ENCODE results near the gene INCENP.

The INCENP gene

DNA sequence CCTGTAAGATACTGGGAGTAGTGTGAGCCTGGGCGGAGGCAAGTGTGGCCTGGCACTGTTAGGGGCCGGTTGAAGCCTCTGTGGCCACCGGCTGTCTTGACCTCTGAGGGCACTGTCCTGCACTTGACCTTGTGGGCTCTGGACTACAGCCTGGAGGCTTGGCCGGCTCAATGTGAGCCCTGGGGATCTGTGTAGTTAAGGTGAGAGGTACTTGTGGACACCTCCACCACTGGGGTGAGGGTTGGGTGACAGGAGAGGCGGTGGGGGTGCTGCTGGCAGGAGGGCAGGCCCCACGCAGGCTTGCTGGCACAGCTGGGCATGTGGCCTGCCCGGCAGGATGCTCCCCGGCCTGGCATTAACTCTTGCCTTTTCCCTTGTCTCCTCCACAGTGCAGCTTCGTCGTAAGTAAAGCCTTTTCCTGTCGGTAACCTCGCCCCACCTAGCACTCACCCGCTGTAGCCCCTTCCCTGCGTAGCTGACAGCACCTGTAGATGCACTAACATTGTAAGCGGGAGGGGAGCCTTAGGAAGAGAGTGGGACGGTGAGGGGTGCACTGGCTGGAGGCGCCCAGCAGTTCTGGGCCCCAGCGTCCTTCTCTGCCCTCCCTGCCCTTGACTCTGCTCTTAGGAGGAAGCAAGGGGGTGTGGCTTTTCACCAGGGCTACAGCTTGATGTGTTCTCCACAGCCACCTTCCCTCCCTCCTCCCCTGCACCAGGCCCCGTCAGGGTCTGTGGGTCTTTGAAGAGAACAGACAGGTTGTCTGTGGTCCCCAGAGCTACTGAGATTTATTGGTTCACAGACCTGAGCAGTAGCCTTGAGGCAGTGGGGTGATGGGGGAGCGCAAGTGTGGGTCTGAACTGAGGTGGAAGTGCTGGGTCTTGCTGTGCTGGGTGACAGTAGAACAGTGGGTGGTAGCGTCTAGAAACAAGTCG lies 17.6 kb downstream of the INCENP start:
- Histone ChIP-seq H3K27me3 (ENCODE audit: control insufficient read depth, insufficient read depth, low read length) (no peaks in the 10 kb centered on the region), H3K4me3 (ENCODE audit: low read length) (no peak overlapping the region), H3K4me1 (ENCODE audit: control insufficient read depth, insufficient read depth, low read length) (no peaks in the 10 kb centered on the region), H3K27ac (ENCODE audit: low read length) (no peak overlapping the region), H3K9me3 (ENCODE audit: control insufficient read depth, insufficient read depth, low read length) (no peaks in the 10 kb centered on the region), H3K36me3 (ENCODE audit: control insufficient read depth, insufficient read depth, low read length) (peaks cover 66% of the 10 kb centered on the region)
- no peak for DNase-seq (ENCODE audit: low read depth, low spot score)
- WGBS (ENCODE audit: insufficient coverage, insufficient read length) = no CpG with 5 or more reads among the region's 22 CpGs

GRCh38 chr11:62142043-62142375 lies 18.2 kb downstream of the INCENP start:
- no peak for DNase-seq (ENCODE audit: low read depth, low spot score)
- WGBS (ENCODE audit: insufficient coverage, insufficient read length) = no CpG with 5 or more reads among the region's 4 CpGs
- Histone ChIP-seq H3K4me1 (ENCODE audit: control insufficient read depth, insufficient read depth, low read length) (no peaks in the 10 kb centered on the region), H3K27ac (ENCODE audit: low read length) (no peak overlapping the region), H3K4me3 (ENCODE audit: low read length) (no peak overlapping the region), H3K36me3 (ENCODE audit: control insufficient read depth, insufficient read depth, low read length) (peaks cover 72% of the 10 kb centered on the region), H3K9me3 (ENCODE audit: control insufficient read depth, insufficient read depth, low read length) (no peaks in the 10 kb centered on the region), H3K27me3 (ENCODE audit: control insufficient read depth, insufficient read depth, low read length) (no peaks in the 10 kb centered on the region)

DNA sequence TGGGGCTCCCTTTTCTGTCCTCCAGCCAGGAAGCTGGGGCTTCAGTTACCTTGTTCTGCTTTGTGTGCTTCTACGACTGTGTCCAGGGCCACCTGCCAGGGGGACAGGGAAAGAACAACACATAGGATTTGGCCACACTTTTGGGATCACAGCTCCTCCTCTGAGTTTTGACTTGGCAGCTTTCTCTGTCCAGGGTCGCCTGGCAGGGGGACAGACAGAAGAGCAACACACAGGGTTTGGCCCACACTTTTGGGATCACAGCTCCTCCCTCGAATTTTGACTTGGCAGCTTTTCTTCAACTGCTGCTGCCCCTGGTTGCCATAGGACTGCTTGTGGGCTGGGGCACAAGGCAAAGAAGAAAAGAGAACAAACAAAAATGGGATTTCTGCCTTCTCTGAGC lies 19.1 kb downstream of the INCENP start:
- Histone ChIP-seq H3K9me3 (ENCODE audit: control insufficient read depth, insufficient read depth, low read length) (no peaks in the 10 kb centered on the region), H3K4me3 (ENCODE audit: low read length) (no peak overlapping the region), H3K36me3 (ENCODE audit: control insufficient read depth, insufficient read depth, low read length) (peaks cover 78% of the 10 kb centered on the region), H3K27me3 (ENCODE audit: control insufficient read depth, insufficient read depth, low read length) (no peaks in the 10 kb centered on the region), H3K4me1 (ENCODE audit: control insufficient read depth, insufficient read depth, low read length) (no peaks in the 10 kb centered on the region), H3K27ac (ENCODE audit: low read length) (no peak overlapping the region)
- no peak for DNase-seq (ENCODE audit: low read depth, low spot score)
- no CpG with 5 or more reads among the region's 3 CpGs for WGBS (ENCODE audit: insufficient coverage, insufficient read length)

DNA sequence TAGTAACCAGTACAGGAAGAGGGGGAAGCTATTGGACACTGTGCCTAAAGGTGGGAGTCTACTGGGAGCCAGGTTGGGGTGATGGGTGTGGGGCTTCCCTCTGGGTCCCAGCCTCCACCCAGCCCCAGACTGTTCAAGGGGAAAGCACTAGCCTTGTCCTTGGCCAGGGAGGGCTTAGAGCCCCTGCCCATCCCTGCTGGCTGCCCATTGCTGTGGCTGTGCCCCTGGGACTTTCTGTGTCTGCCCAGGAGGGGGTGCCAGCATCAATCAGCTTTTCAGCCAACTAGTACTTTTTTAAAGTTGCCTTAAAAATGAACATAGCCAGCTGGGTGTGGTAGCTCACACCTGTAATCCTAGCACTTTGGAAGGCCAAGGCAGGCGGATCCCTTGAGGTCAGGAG lies 19.9 kb downstream of the INCENP start:
- no peak overlapping the region for H3K4me3 ChIP-seq (ENCODE audit: low read length)
- H3K4me1 ChIP-seq (ENCODE audit: control insufficient read depth, insufficient read depth, low read length) = no peaks in the 10 kb centered on the region
- no CpG with 5 or more reads among the region's 1 CpG for WGBS (ENCODE audit: insufficient coverage, insufficient read length)
- peaks cover 77% of the 10 kb centered on the region for H3K36me3 ChIP-seq (ENCODE audit: control insufficient read depth, insufficient read depth, low read length)
- no peak for DNase-seq (ENCODE audit: low read depth, low spot score)
- H3K27ac ChIP-seq (ENCODE audit: low read length) = no peak overlapping the region
- no peaks in the 10 kb centered on the region for H3K9me3 ChIP-seq (ENCODE audit: control insufficient read depth, insufficient read depth, low read length)
- H3K27me3 ChIP-seq (ENCODE audit: control insufficient read depth, insufficient read depth, low read length) = no peaks in the 10 kb centered on the region

GRCh38 chr11:62144641-62145255 lies 20.9 kb downstream of the INCENP start:
- no peak overlapping the region for H3K4me3 ChIP-seq (ENCODE audit: low read length)
- no CpG with 5 or more reads among the region's 24 CpGs for WGBS (ENCODE audit: insufficient coverage, insufficient read length)
- peaks cover 67% of the 10 kb centered on the region for H3K36me3 ChIP-seq (ENCODE audit: control insufficient read depth, insufficient read depth, low read length)

DNA sequence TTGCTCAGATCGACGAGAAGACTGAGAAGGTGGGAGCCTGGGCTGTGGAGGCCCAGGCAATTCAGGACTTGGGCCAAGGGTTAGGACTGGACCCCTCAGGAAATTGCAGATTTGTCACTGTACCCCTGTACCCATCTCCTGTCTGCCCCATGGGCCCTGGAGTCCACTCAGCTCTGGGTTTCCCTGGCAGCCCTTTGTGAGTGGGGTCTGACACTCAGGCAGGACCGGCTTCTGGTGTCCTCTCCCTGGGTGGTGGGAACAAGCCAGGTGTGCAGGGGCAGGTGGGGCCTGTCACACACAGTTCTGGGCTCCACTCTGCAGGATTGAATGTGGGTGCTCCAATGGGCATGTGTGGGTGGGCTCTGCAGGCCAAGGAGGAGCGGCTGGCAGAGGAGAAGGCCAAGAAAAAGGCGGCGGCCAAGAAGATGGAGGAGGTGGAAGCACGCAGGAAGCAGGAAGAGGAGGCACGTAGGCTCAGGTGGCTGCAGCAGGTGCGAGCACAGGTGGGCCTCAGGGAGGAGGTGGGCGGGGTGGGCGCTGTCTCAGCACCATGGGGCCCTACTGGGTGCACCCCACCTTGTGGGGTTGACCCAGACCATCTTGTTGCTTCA lies 21.6 kb downstream of the INCENP start:
- Histone ChIP-seq H3K36me3 (ENCODE audit: control insufficient read depth, insufficient read depth, low read length) (peaks cover 66% of the 10 kb centered on the region), H3K9me3 (ENCODE audit: control insufficient read depth, insufficient read depth, low read length) (no peaks in the 10 kb centered on the region), H3K27me3 (ENCODE audit: control insufficient read depth, insufficient read depth, low read length) (no peaks in the 10 kb centered on the region), H3K4me3 (ENCODE audit: low read length) (no peak overlapping the region), H3K27ac (ENCODE audit: low read length) (no peak overlapping the region), H3K4me1 (ENCODE audit: control insufficient read depth, insufficient read depth, low read length) (no peaks in the 10 kb centered on the region)
- no CpG with 5 or more reads among the region's 11 CpGs for WGBS (ENCODE audit: insufficient coverage, insufficient read length)
- no peak for DNase-seq (ENCODE audit: low read depth, low spot score)

More at GRCh38 chr11:62144641-62145255, 20.9 kb downstream of the INCENP start:
- no peak for DNase-seq (ENCODE audit: low read depth, low spot score)
- Histone ChIP-seq H3K27ac (ENCODE audit: low read length) (no peak overlapping the region), H3K27me3 (ENCODE audit: control insufficient read depth, insufficient read depth, low read length) (no peaks in the 10 kb centered on the region), H3K4me1 (ENCODE audit: control insufficient read depth, insufficient read depth, low read length) (no peaks in the 10 kb centered on the region), H3K9me3 (ENCODE audit: control insufficient read depth, insufficient read depth, low read length) (no peaks in the 10 kb centered on the region)

GRCh38 chr11:62146476-62147200 lies 22.8 kb downstream of the INCENP start:
- no peak overlapping the region for H3K27ac ChIP-seq (ENCODE audit: low read length)
- no peaks in the 10 kb centered on the region for H3K4me1 ChIP-seq (ENCODE audit: control insufficient read depth, insufficient read depth, low read length)
- DNase-seq (ENCODE audit: low read depth, low spot score) = no peak
- H3K4me3 ChIP-seq (ENCODE audit: low read length) = no peak overlapping the region
- no peaks in the 10 kb centered on the region for H3K9me3 ChIP-seq (ENCODE audit: control insufficient read depth, insufficient read depth, low read length)
- no CpG with 5 or more reads among the region's 36 CpGs for WGBS (ENCODE audit: insufficient coverage, insufficient read length)
- peaks cover 62% of the 10 kb centered on the region for H3K36me3 ChIP-seq (ENCODE audit: control insufficient read depth, insufficient read depth, low read length)
- no peaks in the 10 kb centered on the region for H3K27me3 ChIP-seq (ENCODE audit: control insufficient read depth, insufficient read depth, low read length)

- Histone ChIP-seq H3K4me1 (ENCODE audit: control insufficient read depth, insufficient read depth, low read length) (no peaks in the 10 kb centered on the region), H3K27ac (ENCODE audit: low read length) (no peak overlapping the region), H3K4me3 (ENCODE audit: low read length) (no peak overlapping the region), H3K36me3 (ENCODE audit: control insufficient read depth, insufficient read depth, low read length) (peaks cover 62% of the 10 kb centered on the region), H3K27me3 (ENCODE audit: control insufficient read depth, insufficient read depth, low read length) (no peaks in the 10 kb centered on the region), H3K9me3 (ENCODE audit: control insufficient read depth, insufficient read depth, low read length) (no peaks in the 10 kb centered on the region)
- WGBS (ENCODE audit: insufficient coverage, insufficient read length) = no CpG with 5 or more reads among the region's 12 CpGs
- no peak for DNase-seq (ENCODE audit: low read depth, low spot score)
Observed at GRCh38 chr11:62147545-62147944, 23.7 kb downstream of the INCENP start.

- WGBS (ENCODE audit: insufficient coverage, insufficient read length) = no CpG with 5 or more reads among the region's 10 CpGs
- Histone ChIP-seq H3K4me1 (ENCODE audit: control insufficient read depth, insufficient read depth, low read length) (no peaks in the 10 kb centered on the region), H3K27me3 (ENCODE audit: control insufficient read depth, insufficient read depth, low read length) (no peaks in the 10 kb centered on the region), H3K36me3 (ENCODE audit: control insufficient read depth, insufficient read depth, low read length) (peaks cover 62% of the 10 kb centered on the region), H3K9me3 (ENCODE audit: control insufficient read depth, insufficient read depth, low read length) (no peaks in the 10 kb centered on the region), H3K4me3 (ENCODE audit: low read length) (no peak overlapping the region), H3K27ac (ENCODE audit: low read length) (no peak overlapping the region)
- DNase-seq (ENCODE audit: low read depth, low spot score) = no peak
Observed at GRCh38 chr11:62148271-62148980, 24.6 kb downstream of the INCENP start.
